Head of caudate nucleus (tissue), 42 donors: ENCODE measurements around the gene LRP8.

Source experiments
- DNase-seq, 42 donors: peaks; one replicate each; pipeline versions ENCODE4 v3.0.0 to v3.0.0-alpha.2; 2020 to 2021; ENCODE audit warnings: mixed read lengths in 7 of 42
- intact Hi-C: fragments of 100-400 bp; cut with DNase I; formaldehyde crosslinking; loops from one replicate; pipeline ENCODE4 v1.15.0; 2022

LRP8 gene

DNA sequence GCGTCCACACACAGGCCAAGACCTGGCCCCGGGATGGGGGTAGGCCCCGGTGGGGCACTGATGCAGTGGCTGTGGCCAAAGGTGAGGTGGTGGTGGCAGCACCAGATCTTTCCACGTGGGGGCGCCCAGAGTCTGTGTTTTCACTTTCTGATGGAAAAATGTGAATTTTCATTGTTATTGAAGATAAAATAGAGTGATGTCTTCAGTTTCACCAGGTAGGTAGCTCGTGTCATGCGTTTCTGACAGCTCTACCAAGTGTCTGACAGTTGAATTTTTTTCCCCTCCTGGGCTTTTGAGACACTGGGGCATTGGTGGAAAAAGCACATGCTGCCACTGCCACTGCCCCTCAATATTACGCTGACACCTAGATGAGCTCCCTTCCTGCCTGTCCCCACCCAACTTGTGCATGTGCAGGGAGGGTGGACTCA lies 49.6 kb downstream of the LRP8 start:
- intact Hi-C loops, result loop anchor here (2.0 kb wide), 1 partner anchor 114 kb away; no protein-coding TSS in a partner anchor
- peak; percentile 31 to 89 (median 74) for DNase-seq

DNA sequence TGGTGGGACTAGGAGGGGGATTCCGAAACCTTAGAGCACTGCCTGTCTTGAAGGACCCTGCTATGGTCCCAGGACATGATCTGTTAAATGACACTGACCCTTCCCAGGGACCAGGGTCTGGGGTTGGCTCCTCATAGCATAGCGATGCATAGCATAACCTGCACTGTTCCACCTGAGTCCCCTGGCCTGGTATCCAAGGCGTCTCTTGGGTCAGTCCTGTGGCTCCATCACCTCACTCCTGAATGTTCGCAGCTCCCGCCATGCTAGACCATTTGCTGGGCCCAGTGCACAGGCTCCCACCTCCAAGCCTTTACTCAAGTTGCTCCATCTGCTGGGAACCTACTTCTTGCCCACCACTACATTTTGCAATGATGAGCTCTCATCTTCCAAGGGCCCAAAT lies 50.5 kb downstream of the LRP8 start:
- intact Hi-C loops, result no loop called here
- no peak for DNase-seq

DNA sequence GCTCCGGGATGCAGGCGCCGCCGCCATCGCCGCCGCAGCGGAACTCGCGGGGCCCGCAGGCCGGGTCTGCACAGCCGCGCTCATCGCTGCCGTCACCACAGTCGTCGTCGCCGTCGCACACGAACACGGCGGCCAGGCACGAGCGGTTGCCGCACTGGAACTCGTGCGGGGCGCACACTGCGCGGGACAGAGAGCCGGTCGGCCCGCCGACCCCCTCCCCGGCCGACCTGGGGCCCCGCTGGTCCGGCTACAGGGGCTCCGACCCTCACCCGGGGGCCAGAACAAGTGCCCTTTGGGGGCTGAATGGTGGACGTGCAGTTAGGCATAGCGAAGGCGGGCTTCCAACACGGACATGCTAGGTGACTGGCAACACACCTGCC lies 51.0 kb downstream of the LRP8 start:
- intact Hi-C loops, result no loop called here

DNA sequence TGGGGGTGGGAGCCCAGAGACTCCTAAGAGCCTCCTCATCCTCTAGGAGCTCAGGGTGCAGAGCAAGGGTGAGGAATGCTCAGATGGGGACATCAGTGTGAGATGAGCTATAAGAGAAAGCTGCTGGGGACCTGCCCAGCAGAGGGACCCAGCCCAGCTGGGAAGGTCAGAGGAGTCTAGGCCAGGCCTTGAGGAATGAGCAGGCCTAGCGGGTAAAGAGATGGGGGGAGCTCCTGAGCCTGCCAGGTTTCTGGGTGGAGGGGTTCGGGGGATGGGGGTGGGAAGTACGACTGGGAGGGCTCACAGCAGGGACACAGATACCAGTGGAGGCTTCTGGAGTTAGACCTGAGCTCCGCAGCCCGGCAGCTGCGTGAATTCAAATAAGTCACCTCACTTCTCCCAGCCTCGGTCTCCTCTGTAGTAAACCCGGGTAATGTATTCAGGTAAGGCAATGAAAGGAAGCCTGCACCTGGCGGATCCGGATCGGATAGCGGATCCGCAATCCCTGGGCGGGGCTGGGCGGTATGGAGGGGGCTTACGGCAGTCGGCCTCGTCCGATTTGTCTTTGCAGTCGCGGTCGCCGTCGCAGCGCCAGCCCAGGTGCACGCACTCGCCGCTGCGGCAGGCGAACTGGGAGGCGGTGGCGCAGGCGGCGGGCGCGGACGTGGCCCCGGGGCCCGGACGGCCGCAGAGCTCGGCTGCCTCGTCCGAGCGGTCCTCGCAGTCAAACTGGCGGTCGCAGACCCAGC lies 51.5 kb downstream of the LRP8 start:
- DNase-seq, result no peak
- intact Hi-C loops, result no loop called here

More for the DNA sequence above, 51.0 kb downstream of the LRP8 start:
- no peak for DNase-seq

DNA sequence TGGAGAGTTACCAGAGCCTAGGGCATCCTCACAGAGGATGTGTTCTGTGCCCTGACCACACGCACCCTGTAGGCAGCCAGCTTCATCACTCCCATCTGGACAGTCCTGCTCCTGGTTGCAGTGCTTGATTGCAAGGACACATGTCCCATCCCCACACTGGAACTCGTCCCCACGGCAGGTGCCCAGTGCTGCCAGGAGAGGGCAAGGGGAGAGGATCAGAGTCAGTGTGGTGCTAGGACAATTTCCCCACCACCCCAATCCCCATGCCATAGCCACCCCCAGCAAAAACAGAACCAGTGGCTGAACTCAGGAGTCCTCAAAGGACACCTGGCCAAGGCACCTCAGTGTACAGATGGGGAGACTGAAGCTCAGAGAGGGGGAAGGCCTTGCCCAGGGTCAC lies 52.3 kb downstream of the LRP8 start:
- no peak for DNase-seq
- intact Hi-C loops, result no loop called here

DNA sequence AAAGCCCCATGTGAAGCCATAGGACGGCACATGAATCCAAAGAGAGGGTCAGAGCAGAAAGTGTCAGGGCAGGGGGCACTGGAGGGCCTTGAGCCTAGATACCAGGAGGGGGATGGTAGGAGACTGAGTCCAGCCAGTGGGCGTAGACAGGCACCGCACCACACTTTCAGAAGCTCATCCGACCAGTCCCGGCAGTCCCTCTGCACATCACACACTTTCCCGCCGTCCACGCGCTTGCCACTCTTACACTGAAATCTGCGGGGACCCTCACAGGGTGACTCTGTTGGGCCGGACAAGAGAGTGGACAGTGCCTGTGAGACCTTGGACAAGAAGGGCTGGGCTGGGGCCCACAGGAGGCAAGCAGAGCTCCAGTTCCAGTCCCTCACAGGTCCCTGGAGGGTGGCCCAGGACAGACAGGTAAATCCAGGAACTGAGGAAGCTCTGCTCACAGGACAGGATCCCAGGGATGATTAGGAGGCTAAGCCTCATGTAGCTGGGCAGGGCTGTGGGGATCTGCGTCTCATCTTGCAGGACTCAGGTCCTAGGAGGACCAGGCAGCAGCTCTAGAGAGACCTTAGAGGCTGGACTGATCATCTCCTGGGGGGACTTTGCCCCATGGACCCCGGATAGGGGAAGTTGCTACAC lies 53.2 kb downstream of the LRP8 start:
- intact Hi-C loops, result no loop called here
- DNase-seq, result no peak

DNA sequence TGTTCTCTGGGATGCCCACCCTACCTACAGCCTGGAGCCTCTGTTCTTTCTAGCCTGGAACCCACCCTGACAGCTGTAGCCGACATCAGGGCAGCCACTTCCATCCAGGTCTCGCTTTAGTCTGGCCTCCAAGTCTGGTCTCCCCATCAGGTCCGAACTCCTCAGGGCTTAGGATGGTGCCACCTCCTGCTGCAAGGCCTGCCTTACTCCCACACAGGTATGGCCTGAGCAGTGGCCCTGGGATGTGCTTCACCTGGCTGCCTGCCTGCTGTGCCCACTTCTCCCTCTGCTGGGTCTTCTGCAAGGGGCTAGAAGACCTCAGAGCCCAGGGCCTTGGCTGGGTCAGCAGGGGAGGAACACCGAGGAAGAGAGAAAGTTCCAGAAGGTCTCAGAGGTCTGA lies 53.8 kb downstream of the LRP8 start:
- intact Hi-C loops, result no loop called here

DNA sequence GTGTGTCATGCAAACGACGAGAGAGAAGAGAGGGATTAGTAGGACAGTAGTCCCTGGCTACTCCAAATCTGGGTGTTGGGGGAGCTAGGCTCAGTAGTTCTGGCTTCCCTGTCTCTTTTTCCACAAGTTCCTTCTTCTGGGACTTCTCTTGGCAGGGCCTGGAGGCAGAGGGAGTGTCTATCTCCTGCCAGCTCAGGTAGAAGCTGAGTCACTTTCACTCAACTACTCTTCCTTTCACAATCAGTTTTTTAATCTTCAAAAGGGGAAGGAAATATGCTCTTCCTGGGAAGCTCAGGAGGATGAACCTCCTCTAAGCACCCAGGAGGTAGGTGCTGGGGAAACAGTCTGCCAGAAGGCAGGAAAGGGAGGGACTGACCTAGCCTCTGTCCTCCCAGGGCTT lies 54.3 kb downstream of the LRP8 start:
- DNase-seq, result no peak
- intact Hi-C loops, result no loop called here

More for the DNA sequence above, 53.8 kb downstream of the LRP8 start:
- no peak for DNase-seq

DNA sequence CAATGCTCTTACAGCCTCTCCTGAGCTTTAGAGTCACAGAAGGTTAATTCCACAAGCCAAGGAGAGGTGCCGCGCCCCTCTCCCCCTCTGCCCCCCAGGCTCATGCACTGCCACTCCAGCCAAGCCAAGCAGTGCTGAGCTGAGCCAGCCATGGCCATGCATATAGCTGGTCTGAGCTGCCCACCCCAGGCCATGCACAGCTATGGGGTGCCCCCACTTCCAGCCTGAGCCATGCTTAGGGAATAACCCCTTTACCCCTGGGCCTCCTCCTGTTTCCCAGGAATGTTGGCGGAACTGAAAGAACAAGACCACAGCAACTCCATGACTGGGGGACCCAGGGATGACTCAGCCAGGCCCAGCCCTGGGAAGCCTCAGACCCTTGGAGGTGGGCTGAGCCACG lies 55.5 kb downstream of the LRP8 start:
- intact Hi-C loops, result no loop called here
- no peak for DNase-seq

DNA sequence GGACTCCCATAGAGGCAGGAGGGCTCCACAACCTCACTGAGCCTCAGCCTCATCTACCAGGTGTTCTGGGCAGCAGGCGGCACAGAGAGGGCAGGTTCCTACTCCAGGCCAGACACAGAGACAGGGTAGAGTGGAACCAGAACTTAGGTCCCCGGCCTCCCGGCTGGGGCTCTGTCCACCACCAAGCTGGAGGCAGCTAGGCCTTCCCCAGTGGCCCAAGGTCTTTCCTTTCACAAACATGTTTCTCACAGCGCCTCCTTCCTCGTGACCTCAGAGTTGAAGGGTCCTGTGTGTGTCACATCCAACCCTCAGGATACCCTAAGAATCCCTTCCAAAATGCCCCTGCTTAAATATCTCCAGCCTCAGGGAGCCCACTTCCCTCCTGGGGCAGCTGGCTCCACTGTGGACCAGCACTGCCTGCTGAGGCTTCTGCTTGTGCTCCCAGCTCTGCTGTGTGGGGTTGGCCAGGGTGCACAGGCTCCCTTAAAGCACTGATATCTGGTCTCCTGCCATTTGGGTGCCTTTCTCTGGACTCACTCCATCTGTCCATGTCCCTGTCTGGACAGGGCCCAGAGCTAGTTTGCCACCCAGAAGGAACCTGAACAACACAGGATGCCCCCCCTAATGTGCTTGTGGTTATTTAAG lies 56.3 kb downstream of the LRP8 start:
- no peak for DNase-seq
- intact Hi-C loops, result no loop called here

DNA sequence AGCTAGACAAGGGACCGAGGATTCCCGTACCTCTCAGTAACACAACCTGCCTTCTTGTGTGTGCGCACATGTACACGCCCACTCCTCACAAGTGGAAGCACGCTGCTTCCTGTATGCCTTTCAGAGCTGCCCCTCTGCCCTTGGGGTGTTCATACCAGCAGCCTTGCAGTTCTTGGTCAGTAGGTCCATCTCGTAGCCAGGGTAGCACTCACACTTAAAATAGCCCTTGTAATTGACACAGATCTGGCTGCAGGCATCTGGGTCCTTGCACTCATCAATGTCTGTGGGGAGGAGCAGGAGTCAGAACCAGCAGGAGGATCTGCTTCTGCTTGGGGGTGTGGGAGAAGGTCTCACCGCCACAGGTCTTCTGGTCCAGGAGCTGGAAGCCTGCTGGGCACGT lies 57.0 kb downstream of the LRP8 start:
- intact Hi-C loops, result no loop called here
- DNase-seq, result no peak

DNA sequence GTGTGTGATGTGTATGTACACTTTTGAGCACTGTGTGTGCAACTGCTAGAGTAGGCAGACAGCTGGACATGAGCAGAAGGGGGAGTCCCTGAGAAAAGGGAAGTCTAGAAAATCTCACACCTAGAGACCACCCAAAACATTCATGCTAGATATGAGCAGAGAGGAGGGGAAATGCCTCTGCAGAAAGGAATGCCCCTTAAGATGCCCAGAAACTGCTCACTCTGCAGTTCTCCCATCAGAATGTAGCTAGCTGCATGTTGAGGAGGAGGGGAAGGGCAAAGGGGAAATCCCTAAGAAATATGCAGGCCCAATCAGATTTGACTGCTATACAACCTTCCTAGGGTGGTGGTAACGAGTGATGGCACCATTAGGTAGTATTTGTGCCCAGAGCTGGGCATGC lies 57.8 kb downstream of the LRP8 start:
- no peak for DNase-seq
- intact Hi-C loops, result no loop called here

DNA sequence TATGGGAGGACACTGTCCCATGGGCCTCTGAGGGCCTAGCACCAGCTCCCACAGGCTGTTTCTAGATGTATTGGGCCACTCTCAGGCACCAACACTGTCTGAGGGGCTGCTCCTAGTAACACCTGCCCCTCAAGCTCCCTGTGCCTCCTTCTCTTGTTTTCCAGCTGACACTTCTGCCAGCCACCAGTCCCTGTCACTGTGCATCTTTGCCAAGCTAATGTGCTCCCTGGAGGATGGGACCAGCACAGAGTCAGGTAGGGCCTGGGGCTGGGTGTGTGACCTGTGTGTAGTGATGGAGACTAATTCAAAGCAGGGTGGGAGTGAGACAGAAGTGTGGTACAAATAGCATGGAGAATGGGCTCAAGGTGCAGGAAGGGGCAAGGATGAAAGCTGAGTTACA lies 60.1 kb downstream of the LRP8 start:
- intact Hi-C loops, result no loop called here
- DNase-seq, result no peak

DNA sequence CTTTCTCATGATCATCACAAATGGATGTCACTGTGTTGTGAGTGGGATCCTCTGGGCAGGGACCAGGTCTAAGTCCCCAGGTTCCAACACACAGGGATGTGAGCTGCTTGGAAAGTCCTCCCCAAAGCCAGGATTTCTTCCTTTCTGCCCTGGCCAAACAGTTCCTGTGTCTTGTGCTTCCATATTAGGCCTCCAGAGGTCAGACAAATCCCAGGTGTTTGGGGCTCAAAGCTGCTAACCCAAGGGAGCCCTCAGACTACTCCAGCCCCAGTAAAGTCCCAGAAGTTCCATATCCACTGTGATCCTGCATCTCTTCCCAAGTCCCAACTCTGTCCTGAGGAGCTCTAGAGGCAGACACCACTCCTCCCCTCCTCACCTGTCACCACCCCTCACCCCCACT lies 61.8 kb downstream of the LRP8 start:
- intact Hi-C loops, result no loop called here
- no peak for DNase-seq

DNA sequence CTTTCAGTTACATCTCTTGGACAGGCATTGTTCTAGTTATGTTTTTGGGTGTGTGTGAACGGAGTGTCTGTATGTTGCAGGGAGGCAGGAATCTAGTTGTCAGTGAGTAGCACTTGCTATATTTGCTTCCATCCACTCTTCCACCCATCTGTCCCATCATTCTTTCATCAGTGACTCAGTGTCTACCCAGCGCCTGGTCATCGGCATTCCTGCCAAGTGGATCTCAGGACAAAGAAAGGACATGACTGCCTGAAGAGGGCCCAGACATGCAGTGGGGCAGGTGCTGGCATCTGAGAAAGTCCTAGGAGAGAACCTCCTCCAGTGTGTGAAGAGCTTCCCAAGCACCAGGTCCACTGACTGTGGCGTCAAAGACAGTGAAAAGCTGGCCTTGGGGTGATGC lies 62.3 kb downstream of the LRP8 start:
- intact Hi-C loops, result no loop called here
- DNase-seq, result no peak

DNA sequence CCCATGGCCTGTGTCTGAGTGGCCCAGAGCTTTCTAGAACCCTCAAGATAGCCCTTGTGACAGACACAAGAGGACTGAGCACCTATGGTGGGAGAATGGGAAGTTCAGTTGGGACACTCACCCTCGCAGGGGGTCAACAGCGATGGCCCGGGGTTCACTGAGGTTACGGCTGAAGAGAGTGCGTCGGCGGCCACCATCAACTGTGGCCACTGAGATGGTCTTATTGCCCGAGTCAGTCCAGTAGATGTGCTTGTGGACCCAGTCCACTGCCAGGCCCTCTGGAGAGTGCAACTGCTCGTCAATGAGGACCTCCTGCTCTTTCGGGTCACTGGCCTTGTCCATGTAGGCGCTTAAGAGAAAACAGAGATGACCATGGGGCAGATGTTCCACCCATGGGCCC lies 63.8 kb downstream of the LRP8 start:
- no peak for DNase-seq
- intact Hi-C loops, result no loop called here

DNA sequence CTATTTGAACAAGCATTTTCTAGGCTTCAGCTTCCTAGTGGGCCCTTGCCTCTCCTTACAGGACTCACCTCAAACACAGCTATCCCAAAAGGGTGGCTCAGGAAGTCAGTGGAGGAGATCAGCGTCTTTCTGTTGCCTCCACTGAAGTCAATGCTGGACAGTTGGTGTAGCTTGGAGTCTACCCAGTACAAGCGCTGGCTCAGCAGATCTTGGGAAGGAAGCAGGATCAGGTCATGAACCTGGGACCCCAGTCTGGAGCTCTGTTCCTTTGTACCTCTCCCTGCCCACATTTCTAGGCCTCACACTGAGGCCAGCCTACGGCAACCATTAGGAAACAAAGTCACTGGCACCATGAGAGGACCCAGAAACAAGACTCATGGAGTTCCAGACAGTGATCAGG lies 65.9 kb downstream of the LRP8 start:
- intact Hi-C loops, result no loop called here
- no peak for DNase-seq

DNA sequence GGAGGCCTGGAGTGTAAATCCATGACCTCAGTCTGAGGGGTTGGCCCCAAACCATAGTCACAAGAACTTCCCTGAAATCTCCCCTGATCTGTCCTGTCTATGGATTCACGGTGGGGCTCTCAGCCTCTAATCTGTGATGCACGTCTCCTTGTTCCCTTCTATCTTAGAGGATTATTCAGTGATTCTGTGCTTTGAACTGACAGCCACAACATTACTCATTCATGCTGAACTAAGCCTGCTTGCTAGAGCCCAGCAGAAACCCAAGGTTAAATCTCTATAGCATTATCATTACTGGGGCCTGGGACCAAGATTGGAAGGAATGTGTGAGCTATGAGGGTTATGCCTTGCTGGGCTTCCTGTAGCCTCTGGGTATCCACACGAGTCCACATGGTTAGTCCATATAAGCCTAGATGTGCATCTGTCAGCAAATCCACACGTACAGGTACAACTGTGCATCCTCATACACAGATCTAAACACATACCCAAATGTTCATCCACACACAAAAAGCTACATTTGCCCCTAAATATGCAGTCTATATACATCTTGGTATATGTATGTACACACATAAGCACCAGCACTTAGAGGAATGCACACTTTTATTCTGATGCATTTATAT lies 67.1 kb downstream of the LRP8 start:
- intact Hi-C loops, result no loop called here
- no peak for DNase-seq

DNA sequence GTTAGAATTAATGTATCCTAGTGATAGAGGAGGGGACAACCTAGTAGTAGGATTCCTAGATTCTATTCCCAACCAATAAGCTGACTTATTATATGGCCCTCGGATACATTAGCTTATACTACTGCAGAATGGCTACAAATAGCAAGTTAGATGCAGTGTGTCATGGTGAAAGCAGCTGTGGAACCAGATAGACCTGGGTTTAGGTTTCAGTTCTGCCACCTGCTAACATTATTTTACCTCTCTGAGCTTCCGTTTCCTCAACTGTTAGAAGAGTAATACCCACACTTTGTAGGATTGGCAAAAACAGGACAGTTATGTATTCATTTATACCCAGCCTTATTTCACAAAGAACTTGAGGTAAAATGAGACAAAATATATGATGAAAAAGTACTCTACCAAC lies 67.9 kb downstream of the LRP8 start:
- DNase-seq, result no peak
- intact Hi-C loops, result no loop called here

DNA sequence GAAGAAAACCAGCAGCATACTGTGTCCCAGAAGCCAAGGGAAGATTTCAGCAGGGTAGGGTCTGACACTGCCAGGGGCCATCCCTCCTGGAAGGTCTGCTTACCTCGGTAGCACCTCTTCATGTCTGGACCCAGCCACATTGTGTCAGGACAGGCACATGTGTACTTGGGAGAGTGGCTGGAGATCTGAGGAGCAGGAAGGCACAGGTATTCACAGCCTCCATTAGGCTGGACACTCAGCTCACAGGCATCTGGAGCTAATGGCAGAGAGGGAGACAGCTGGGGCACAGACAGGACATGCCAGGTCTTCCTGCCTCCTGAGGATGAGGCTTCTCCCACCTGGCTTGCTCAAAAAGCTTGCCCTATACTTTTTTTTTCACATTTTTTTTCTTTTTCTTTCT lies 69.7 kb downstream of the LRP8 start:
- intact Hi-C loops, result no loop called here
- no peak for DNase-seq
